Common myeloid progenitor, CD34-positive (primary cell): ENCODE data around the gene CRELD2.

Source experiments
- CTCF ChIA-PET: fragments of 350-600 bp; sonication (Branson Sonifier 250); formaldehyde crosslinking; loops from one replicate; lab custom pipeline; 2021; ENCODE audit warnings: antibody characterized with exemption; lab: Charles Lee
- POLR2A ChIA-PET: fragments of 350-600 bp; sonication (Branson Sonifier 250); formaldehyde crosslinking; loops from one replicate; lab custom pipeline; 2021; ENCODE audit warnings: antibody characterized with exemption; lab: Charles Lee
- DNase-seq, 3 donors: peaks; one replicate each; pipeline versions ENCODE4 v3.0.0 to v3.0.0-alpha.2; 2013
- H3K27ac ChIP-seq, 2 experiments: 1 replicate in 1 of 2; 2 replicates in 1 of 2; pipeline ENCODE4 v1.7.0; 2013; ENCODE audit warnings: inconsistent platforms in 2 of 2, low read length in 2 of 2, mild to moderate bottlenecking in 2 of 2, low read depth in 1 of 2, moderate library complexity in 1 of 2; ENCODE audit not compliant: severe bottlenecking in 2 of 2, insufficient read depth in 1 of 2, poor library complexity in 1 of 2
- H3K27me3 ChIP-seq, 5 experiments: replicated peaks in 2 of 5; 1 replicate in 3 of 5; 2 replicates in 2 of 5; pipeline versions ENCODE4 v1.6.1 to v1.7.0; 2013; ENCODE audit warnings: low read length in 4 of 5, mild to moderate bottlenecking in 2 of 5, moderate library complexity in 2 of 5, inconsistent platforms in 1 of 5; ENCODE audit not compliant: insufficient read depth in 5 of 5, control insufficient read depth in 4 of 5
- H3K36me3 ChIP-seq, 4 experiments: 1 replicate in 2 of 4; 2 replicates in 2 of 4; pipeline versions ENCODE4 v1.6.1 to v1.7.0; 2013; ENCODE audit warnings: low read length in 3 of 4, control low read depth in 1 of 4, mild to moderate bottlenecking in 1 of 4; ENCODE audit not compliant: control insufficient read depth in 4 of 4, insufficient read depth in 4 of 4
- H3K4me1 ChIP-seq, 4 experiments: 1 replicate in 3 of 4; 2 replicates in 1 of 4; pipeline versions ENCODE4 v1.6.1 to v1.7.1; 2013; ENCODE audit warnings: low read length in 3 of 4, mild to moderate bottlenecking in 3 of 4, control low read depth in 1 of 4, inconsistent platforms in 1 of 4, moderate library complexity in 1 of 4; ENCODE audit not compliant: control insufficient read depth in 4 of 4, insufficient read depth in 4 of 4; ENCODE audit errors: control extremely low read depth in 1 of 4
- H3K4me3 ChIP-seq, 7 experiments: 1 replicate in 4 of 7; 2 replicates in 3 of 7; pipeline versions ENCODE4 v1.5.1 to v1.7.0; 2013; ENCODE audit warnings: mild to moderate bottlenecking in 7 of 7, low read length in 6 of 7, moderate library complexity in 6 of 7, inconsistent platforms in 2 of 7, low read depth in 2 of 7, control low read depth in 1 of 7; ENCODE audit not compliant: insufficient read depth in 4 of 7, control insufficient read depth in 1 of 7; ENCODE audit errors: extremely low read depth in 1 of 7
- H3K9me3 ChIP-seq, 5 experiments: 1 replicate in 4 of 5; 2 replicates in 1 of 5; pipeline versions ENCODE4 v1.6.1 to v1.7.1; 2013; ENCODE audit warnings: low read length in 4 of 5, mild to moderate bottlenecking in 2 of 5, inconsistent platforms in 1 of 5, low read depth in 1 of 5, moderate library complexity in 1 of 5; ENCODE audit not compliant: control insufficient read depth in 4 of 5, insufficient read depth in 2 of 5; ENCODE audit errors: control extremely low read depth in 1 of 5
- WGBS: methylation state at CpG from one replicate; pipeline ENCODE4 v1.1.5; 2013; ENCODE audit not compliant: insufficient coverage; 5-methylcytosine and 5-hydroxymethylcytosine counted together

CRELD2 gene

DNA sequence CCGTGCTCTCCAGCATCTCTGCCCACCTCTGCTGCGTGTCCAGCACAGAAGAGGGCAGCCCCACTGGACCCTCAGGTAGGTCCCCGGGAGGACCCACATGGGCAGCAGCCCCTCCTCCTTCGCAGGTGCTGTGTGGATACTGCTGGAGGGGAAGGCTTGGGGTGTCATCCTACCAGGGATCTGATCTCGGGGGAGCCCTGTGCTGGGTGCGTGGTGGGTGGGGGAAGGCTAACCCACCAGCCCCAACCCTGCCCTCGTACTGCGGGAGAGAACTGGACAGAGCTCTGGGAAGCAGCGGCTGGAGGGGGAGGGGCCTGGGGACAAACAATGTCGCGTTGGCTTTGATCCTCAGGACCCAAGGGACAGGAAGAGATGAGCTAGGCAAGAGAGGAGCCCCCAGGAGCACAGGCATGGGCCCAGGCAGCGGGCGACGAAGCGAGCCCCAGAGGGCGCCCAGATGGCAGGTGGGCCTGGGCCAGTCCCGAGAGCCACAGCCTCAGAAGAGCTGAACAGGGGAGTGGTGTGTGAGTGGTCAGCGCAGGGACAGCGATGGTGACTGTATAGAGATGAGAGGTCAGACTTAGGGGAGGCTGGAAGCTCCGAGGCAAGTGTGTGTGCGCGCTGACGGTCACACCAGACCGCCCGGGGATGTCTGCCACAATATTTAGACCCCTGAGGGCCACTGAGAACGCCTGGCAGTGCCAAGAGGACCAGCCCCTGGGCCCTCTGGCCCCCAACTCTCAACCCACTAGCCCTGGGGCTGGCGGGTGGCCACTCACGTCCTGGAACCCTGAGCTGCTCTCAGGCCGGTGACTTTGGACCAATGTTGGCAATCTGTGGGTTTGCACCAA lies 40.7 kb downstream of the CRELD2 start:
- peak overlapping the region in 1 of 2 experiments; percentile 78 for H3K27ac ChIP-seq
- WGBS: 87% methylated on average over 27 of the region's 29 CpGs
- H3K4me1 ChIP-seq: peaks cover 0 to 42% (median 29%) of the 10 kb centered on the region in 4 experiments
- peaks cover 0 to 24% (median 19%) of the 10 kb centered on the region in 4 experiments for H3K36me3 ChIP-seq
- no peaks in the 10 kb centered on the region for H3K9me3 ChIP-seq
- no peaks in the 10 kb centered on the region for H3K27me3 ChIP-seq
- DNase-seq: no peak
- ChIA-PET CTCF (interaction anchor here (1.5 to 2.3 kb wide), 2 partner anchors 13 to 21 kb away, joined by 3 to 8 read pairs; no protein-coding TSS in a partner anchor), POLR2A (interaction anchor here (0.5 to 5.7 kb wide), 6 partner anchors 9 to 288 kb away, joined by 3 to 54 read pairs (median 4); no protein-coding TSS in a partner anchor)
- H3K4me3 ChIP-seq: peak overlapping the region in 5 of 7 experiments; percentile 54 to 95 (median 85)

GRCh38 chr22:49959782-49960158 lies 41.3 kb downstream of the CRELD2 start:
- ChIA-PET CTCF (interaction anchor here (1.5 to 2.3 kb wide), 2 partner anchors 13 to 21 kb away, joined by 3 to 8 read pairs; no protein-coding TSS in a partner anchor), POLR2A (interaction anchor here (0.5 to 5.7 kb wide), 9 partner anchors 8 to 287 kb away, joined by 3 to 54 read pairs (median 4); no protein-coding TSS in a partner anchor)
- WGBS: 7% methylated on average over 18 of the region's 21 CpGs
- Histone ChIP-seq H3K27me3 (no peaks in the 10 kb centered on the region), H3K4me1 (peaks cover 0 to 44% (median 33%) of the 10 kb centered on the region in 4 experiments), H3K27ac (peak overlapping the region in 1 of 2 experiments; percentile 78), H3K36me3 (peaks cover 0 to 30% (median 24%) of the 10 kb centered on the region in 4 experiments), H3K9me3 (no peaks in the 10 kb centered on the region), H3K4me3 (peak overlapping the region in 6 of 7 experiments; percentile 54 to 95 (median 82))
- DNase-seq: no peak

GRCh38 chr22:49960159-49961004 lies 41.9 kb downstream of the CRELD2 start, which contains the start of gene PIM3:
PIM3 (plus strand) TSS chr22:49960772; CDS start chr22:49960948, 176 bp downstream.
- peaks cover 0 to 34% (median 27%) of the 10 kb centered on the region in 4 experiments for H3K36me3 ChIP-seq
- ChIA-PET POLR2A (interaction anchor here (0.6 to 5.7 kb wide), 9 partner anchors 8 to 231 kb away, joined by 3 to 54 read pairs (median 4); no protein-coding TSS in a partner anchor), CTCF (interaction anchor here (1.5 to 2.3 kb wide), 3 partner anchors 14 to 24 kb away, joined by 3 to 8 read pairs (median 4); no protein-coding TSS in a partner anchor)
- H3K27ac ChIP-seq: peak within 1 kb of the TSS; percentile 54 to 78
- H3K27me3 ChIP-seq: no peaks in the 10 kb centered on the region
- DNase-seq: peak; percentile 95 to 97 (median 97)
- H3K4me3 ChIP-seq: peak within 1 kb of the TSS; percentile 77 to 95 (median 89)
- no peaks in the 10 kb centered on the region for H3K9me3 ChIP-seq
- WGBS: under 1% methylated on average over 94 of the region's 137 CpGs
- H3K4me1 ChIP-seq: peaks cover 0 to 43% (median 37%) of the 10 kb centered on the region in 4 experiments

DNA sequence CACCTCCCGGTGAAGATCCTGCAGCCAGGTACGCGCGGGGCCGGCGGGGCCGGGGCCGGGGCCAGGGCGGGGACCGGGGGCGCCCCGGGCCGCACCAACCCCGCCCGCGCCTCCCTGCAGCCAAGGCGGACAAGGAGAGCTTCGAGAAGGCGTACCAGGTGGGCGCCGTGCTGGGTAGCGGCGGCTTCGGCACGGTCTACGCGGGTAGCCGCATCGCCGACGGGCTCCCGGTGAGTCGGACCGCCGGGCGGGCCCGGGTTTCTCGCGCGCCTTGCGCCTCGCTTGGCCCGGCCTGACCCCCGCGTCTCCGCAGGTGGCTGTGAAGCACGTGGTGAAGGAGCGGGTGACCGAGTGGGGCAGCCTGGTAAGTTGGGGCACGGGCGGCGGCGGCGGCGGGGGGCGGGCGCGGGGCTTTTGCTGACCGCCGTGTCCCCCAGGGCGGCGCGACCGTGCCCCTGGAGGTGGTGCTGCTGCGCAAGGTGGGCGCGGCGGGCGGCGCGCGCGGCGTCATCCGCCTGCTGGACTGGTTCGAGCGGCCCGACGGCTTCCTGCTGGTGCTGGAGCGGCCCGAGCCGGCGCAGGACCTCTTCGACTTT lies 42.7 kb downstream of the CRELD2 start:
- H3K4me3 ChIP-seq: peak overlapping the region; percentile 77 to 95 (median 89)
- POLR2A ChIA-PET: interaction anchor here (0.6 to 5.7 kb wide), 8 partner anchors 10 to 230 kb away, joined by 3 to 54 read pairs (median 12); no protein-coding TSS in a partner anchor
- no peaks in the 10 kb centered on the region for H3K27me3 ChIP-seq
- 0% methylated on average over 61 of the region's 84 CpGs for WGBS
- peak overlapping the region; percentile 54 to 78 for H3K27ac ChIP-seq
- H3K36me3 ChIP-seq: peaks cover 0 to 35% (median 27%) of the 10 kb centered on the region in 4 experiments
- no peak for DNase-seq
- CTCF ChIA-PET: interaction anchor here (1.1 to 3.0 kb wide), 5 partner anchors 23 to 67 kb away, joined by 3 to 16 read pairs (median 4); no protein-coding TSS in a partner anchor
- peaks cover 0 to 50% (median 42%) of the 10 kb centered on the region in 4 experiments for H3K4me1 ChIP-seq
- no peaks in the 10 kb centered on the region for H3K9me3 ChIP-seq

DNA sequence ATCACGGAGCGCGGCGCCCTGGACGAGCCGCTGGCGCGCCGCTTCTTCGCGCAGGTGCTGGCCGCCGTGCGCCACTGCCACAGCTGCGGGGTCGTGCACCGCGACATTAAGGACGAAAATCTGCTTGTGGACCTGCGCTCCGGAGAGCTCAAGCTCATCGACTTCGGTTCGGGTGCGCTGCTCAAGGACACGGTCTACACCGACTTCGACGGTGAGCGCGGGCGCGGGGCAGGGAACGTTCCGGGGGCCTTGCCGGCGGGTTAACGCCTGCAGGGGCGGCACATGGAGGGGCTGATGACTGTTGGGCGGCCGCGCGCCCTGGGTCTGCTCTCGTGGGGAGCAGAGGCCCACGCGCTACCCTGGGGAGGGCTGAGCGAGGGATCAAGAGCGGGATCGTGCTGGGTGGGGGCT lies 43.2 kb downstream of the CRELD2 start:
- Histone ChIP-seq H3K27me3 (no peaks in the 10 kb centered on the region), H3K4me1 (peaks cover 0 to 55% (median 47%) of the 10 kb centered on the region in 4 experiments), H3K36me3 (peaks cover 0 to 35% (median 27%) of the 10 kb centered on the region in 4 experiments), H3K27ac (peak overlapping the region; percentile 54 to 78), H3K4me3 (peak overlapping the region; percentile 77 to 95 (median 89)), H3K9me3 (no peaks in the 10 kb centered on the region)
- WGBS: under 1% methylated on average over 46 of the region's 49 CpGs
- no peak for DNase-seq
- ChIA-PET POLR2A (interaction anchor here (1.1 to 5.7 kb wide), 6 partner anchors 10 to 70 kb away, joined by 3 to 54 read pairs (median 19); no protein-coding TSS in a partner anchor), CTCF (interaction anchor here (1.1 to 3.0 kb wide), 4 partner anchors 25 to 66 kb away, joined by 3 to 16 read pairs (median 4); no protein-coding TSS in a partner anchor)
